Astrocyte of the cerebellum (primary cell): ENCODE data around the gene TRDN.
"Not testable (repeated sequence)": the region's sequence is repeated elsewhere in the genome, so short reads cannot be mapped to it uniquely, and the experiment has no call there.

Experiments used
- DNase-seq: peaks from one replicate; pipeline ENCODE4 v3.0.0-alpha.2; 2011; ENCODE audit warnings: low read depth
- H3K4me3 ChIP-seq: 2 replicates; pipeline ENCODE4 v1.5.1; 2011; ENCODE audit warnings: mild to moderate bottlenecking, low read depth, low read length, moderate library complexity
- CTCF ChIP-seq: IDR thresholded peaks from 2 replicates; pipeline ENCODE4 v1.5.1; 2012; ENCODE audit warnings: low read length, low read depth, moderate library complexity, mild to moderate bottlenecking; ENCODE audit errors: missing control alignments
- in situ Hi-C: cut with HindIII; loops from 2 replicates; pipeline ENCODE4 v1.10.0; 2017; ENCODE audit warnings: low sequenced_read_pairs

TRDN gene

GRCh38 chr6:123507582-123507981 is 129.2 kb downstream of the TRDN start:
- TF ChIP-seq CTCF: no peak
- DNase-seq: no peak
- no peak overlapping the region for H3K4me3 ChIP-seq
- in situ Hi-C loops: no loop called here

GRCh38 chr6:123503619-123504018 is 133.1 kb downstream of the TRDN start:
- TF ChIP-seq CTCF: no peak
- in situ Hi-C loops: no loop called here
- no peak overlapping the region for H3K4me3 ChIP-seq
- DNase-seq: no peak

DNA sequence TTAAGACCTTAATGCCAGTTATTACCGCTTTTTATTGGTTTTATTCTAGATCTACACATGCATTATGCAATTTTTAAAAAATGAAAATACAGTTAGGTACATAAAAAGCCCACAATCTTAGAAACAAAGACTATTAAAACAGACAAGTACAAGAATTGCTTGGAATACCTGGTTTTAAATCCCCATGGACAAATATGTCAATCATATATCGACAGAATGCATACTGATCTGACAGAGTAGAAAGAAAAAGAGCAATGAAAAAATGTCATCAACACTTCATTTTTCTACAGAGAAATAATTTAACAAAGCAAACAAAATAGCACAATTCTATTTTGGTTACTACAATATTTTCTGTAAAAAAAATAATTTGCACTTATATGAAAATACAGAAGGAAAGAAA is 139.7 kb downstream of the TRDN start:
- H3K4me3 ChIP-seq: no peak overlapping the region
- DNase-seq: no peak
- TF ChIP-seq CTCF: no peak
- in situ Hi-C loops: no loop called here

DNA sequence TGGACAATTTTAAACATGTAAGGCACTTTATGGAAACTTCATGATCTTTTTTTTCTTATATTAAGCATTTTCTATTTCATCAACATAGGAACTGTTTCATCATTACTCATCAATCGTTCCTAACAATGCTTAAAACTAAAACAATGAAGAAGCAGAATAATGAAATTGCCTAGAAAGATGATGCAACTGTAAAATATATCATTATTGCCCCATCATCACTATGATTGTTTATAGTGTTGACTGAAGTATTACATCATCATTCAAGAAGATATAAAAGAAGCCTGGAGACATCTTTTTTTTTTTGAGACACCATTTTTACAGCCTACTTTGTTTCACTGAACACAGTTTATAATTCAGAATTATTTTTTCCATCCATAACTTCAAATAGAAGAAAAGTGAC is 147.2 kb downstream of the TRDN start:
- TF ChIP-seq CTCF: no peak
- no peak overlapping the region for H3K4me3 ChIP-seq
- in situ Hi-C loops: no loop called here
- no peak for DNase-seq

- DNase-seq: no peak
- in situ Hi-C loops: no loop called here
- no peak for TF ChIP-seq CTCF
- H3K4me3 ChIP-seq: no peak overlapping the region
These were observed 155.8 kb downstream of the TRDN start for GRCh38 chr6:123480986-123481385.

DNA sequence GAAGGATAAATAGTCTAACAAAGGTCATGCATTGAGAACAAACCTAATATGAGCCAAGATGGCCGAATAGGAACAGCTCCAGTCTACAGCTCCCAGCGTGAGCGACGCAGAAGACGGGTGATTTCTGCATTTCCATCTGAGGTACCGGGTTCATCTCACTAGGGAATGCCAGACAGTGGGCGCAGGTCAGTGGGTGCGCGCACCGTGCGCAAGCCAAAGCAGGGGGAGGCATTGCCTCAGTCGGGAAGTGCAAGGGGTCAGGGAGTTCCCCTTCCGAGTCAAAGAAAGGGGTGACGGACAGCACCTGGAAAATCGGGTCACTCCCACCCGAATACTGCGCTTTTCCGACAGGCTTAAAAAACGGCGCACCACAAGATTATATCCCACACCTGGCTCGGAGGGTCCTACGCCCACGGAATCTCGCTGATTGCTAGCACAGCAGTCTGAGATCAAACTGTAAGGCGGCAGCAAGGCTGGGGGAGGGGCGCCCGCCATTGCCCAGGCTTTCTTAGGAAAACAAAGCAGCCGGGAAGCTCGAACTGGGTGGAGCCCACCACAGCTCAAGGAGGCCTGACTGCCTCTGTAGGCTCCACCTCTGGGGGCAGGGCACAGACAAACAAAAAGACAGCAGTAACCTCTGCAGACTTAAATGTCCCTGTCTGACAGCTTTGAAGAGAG is 164.6 kb downstream of the TRDN start:
- in situ Hi-C loops, DNase-seq, H3K4me3 ChIP-seq: not testable (repeated sequence)

DNA sequence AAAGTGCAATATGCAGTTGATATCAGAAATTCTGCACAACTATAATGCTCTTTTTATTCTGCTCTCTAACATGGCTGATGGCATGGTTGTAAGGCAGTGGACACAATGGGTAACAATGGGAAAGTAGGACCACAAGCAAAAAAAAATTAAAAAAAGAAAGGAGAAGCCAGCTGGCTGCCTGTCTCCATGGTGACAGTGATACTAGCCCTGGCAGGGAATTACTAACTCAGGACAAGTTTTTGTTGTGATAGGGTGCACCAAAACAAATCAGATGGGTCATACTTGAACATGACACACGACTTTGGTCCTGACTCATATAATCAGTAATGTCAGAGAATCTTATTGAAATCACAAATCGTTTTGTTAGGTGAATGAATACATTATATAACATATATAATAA is 169.4 kb downstream of the TRDN start:
- TF ChIP-seq CTCF: no peak
- no peak overlapping the region for H3K4me3 ChIP-seq
- in situ Hi-C loops: no loop called here
- DNase-seq: no peak
